CD14-positive monocyte (primary cell): ENCODE results near the gene SLC6A8. TPM values are rescaled to one million over a fixed set of nuclear protein-coding genes. Genes with fewer than 3 reads are reported as not detected.
A peak's percentile ranks its signal among the peaks of the same experiment; 100 is the strongest.
"Not testable (repeated sequence)": the region's sequence is repeated elsewhere in the genome, so short reads cannot be mapped to it uniquely, and the experiment has no call there.

Experiments
- DNase-seq, 3 donors: peaks; one replicate each; pipeline ENCODE4 v3.0.0-alpha.2; 2011 to 2022
- H2AFZ ChIP-seq: 2 replicates; pipeline ENCODE4 v1.6.0; 2012; ENCODE audit warnings: mild to moderate bottlenecking, low read depth, low read length, inconsistent platforms; ENCODE audit not compliant: insufficient read depth, poor library complexity, severe bottlenecking
- H3K27ac ChIP-seq, 2 donors: 1 replicate in 1 of 2; 2 replicates in 1 of 2; pipeline ENCODE4 v1.5.1; 2012 to 2013; ENCODE audit warnings: low read length in 2 of 2, control low read depth in 1 of 2, inconsistent platforms in 1 of 2, low read depth in 1 of 2, mild to moderate bottlenecking in 1 of 2
- H3K27me3 ChIP-seq, 2 donors: one replicate each; pipeline versions ENCODE4 v1.6.0 to v1.6.1; 2011 to 2013; ENCODE audit warnings: low read length in 2 of 2; ENCODE audit not compliant: control insufficient read depth in 2 of 2, insufficient read depth in 2 of 2
- H3K36me3 ChIP-seq, 2 donors: replicated peaks in 1 of 2; 1 replicate in 1 of 2; 2 replicates in 1 of 2; pipeline versions ENCODE4 v1.5.1 to v1.6.1; 2012 to 2013; ENCODE audit warnings: low read length in 2 of 2, control low read depth in 1 of 2, inconsistent platforms in 1 of 2, mild to moderate bottlenecking in 1 of 2; ENCODE audit not compliant: insufficient read depth in 2 of 2, control insufficient read depth in 1 of 2
- H3K4me1 ChIP-seq, 2 donors: 1 replicate in 1 of 2; 2 replicates in 1 of 2; pipeline versions ENCODE4 v1.5.1 to v1.6.1; 2012 to 2013; ENCODE audit warnings: low read length in 2 of 2, control low read depth in 1 of 2, inconsistent platforms in 1 of 2, mild to moderate bottlenecking in 1 of 2, moderate library complexity in 1 of 2; ENCODE audit not compliant: insufficient read depth in 2 of 2, control insufficient read depth in 1 of 2
- H3K4me2 ChIP-seq: replicated peaks from 2 replicates; pipeline ENCODE3; 2012; ENCODE audit warnings: low read length, moderate library complexity, mild to moderate bottlenecking; ENCODE audit not compliant: poor library complexity, severe bottlenecking; ENCODE audit errors: extremely low read depth
- H3K4me3 ChIP-seq, 3 experiments: fragments of 200-600 bp in 1 of 3; sonication (generic) in 1 of 3; replicated peaks in 1 of 3; 1 replicate in 2 of 3; 2 replicates in 1 of 3; pipeline ENCODE4 v1.5.1; 2011 to 2013; ENCODE audit warnings: low read length in 3 of 3, mild to moderate bottlenecking in 3 of 3, control low read depth in 2 of 3, low read depth in 2 of 3, inconsistent platforms in 1 of 3, moderate library complexity in 1 of 3
- H3K79me2 ChIP-seq: 2 replicates; pipeline ENCODE4 v1.6.0; 2012; ENCODE audit warnings: mild to moderate bottlenecking, control low read depth, inconsistent platforms, low read length, moderate library complexity; ENCODE audit not compliant: insufficient read depth
- H3K9ac ChIP-seq: 2 replicates; pipeline ENCODE4 v1.6.0; 2017; ENCODE audit warnings: low read length, mild to moderate bottlenecking; ENCODE audit not compliant: insufficient read depth, poor library complexity, severe bottlenecking
- H3K9me3 ChIP-seq, 2 donors: replicated peaks in 1 of 2; 1 replicate in 1 of 2; 2 replicates in 1 of 2; pipeline versions ENCODE4 v1.5.1 to v1.6.1; 2012 to 2013; ENCODE audit warnings: low read length in 2 of 2, control low read depth in 1 of 2; ENCODE audit not compliant: control insufficient read depth in 1 of 2, insufficient read depth in 1 of 2
- H4K20me1 ChIP-seq: 2 replicates; pipeline ENCODE4 v1.6.0; 2012; ENCODE audit warnings: mild to moderate bottlenecking, low read length, control low read depth, moderate library complexity; ENCODE audit not compliant: insufficient read depth
- H3K27ac Mint-ChIP-seq, 7 donors: one replicate each; pipeline ENCODE4 v1.8.0; 2020; ENCODE audit warnings: mild to moderate bottlenecking in 7 of 7, mixed read lengths in 7 of 7, moderate library complexity in 6 of 7, inconsistent platforms in 2 of 7
- H3K27me3 Mint-ChIP-seq, 3 donors: one replicate each; pipeline ENCODE4 v1.8.0; 2021 to 2022; ENCODE audit warnings: low read depth in 3 of 3, mild to moderate bottlenecking in 3 of 3, mixed read lengths in 3 of 3, moderate library complexity in 3 of 3, inconsistent platforms in 1 of 3
- H3K36me3 Mint-ChIP-seq, 2 donors: one replicate each; pipeline ENCODE4 v1.8.0; 2020; ENCODE audit warnings: mixed read lengths in 2 of 2, inconsistent platforms in 1 of 2, mild to moderate bottlenecking in 1 of 2
- H3K4me1 Mint-ChIP-seq: one replicate; pipeline ENCODE4 v1.8.0; 2020; ENCODE audit warnings: mild to moderate bottlenecking, mixed read lengths
- H3K4me3 Mint-ChIP-seq, 2 donors: one replicate each; pipeline ENCODE4 v1.8.0; 2020; ENCODE audit warnings: mild to moderate bottlenecking in 2 of 2, mixed read lengths in 2 of 2, moderate library complexity in 1 of 2
- H3K9me3 Mint-ChIP-seq, 7 donors: one replicate each; pipeline ENCODE4 v1.8.0; 2020 to 2022; ENCODE audit warnings: mixed read lengths in 7 of 7, mild to moderate bottlenecking in 6 of 7, moderate library complexity in 6 of 7, inconsistent platforms in 2 of 7
- WGBS: methylation state at CpG from one replicate; pipeline ENCODE4 v1.1.5; 2013; ENCODE audit warnings: missing lambda C conversion rate; ENCODE audit not compliant: insufficient coverage; 5-methylcytosine and 5-hydroxymethylcytosine counted together
- intact Hi-C, 2 donors: fragments of 100-400 bp; cut with micrococcal nuclease; formaldehyde crosslinking; loops; one replicate each; pipeline versions ENCODE4 v1.15.0 to v1.15.1; 2023
- polyA plus RNA-seq, 3 donors: library from polyadenylated mRNA; depleted of rRNA in 1 of 3; unstranded in 2 of 3; stranded (reverse) in 1 of 3; fragments of 300-500 nt in 2 of 3; fragments of >200 nt in 1 of 3; fragmentation: Illumina TruSeq in 2 of 3; gene quantifications; 1 replicate in 2 of 3; 2 replicates in 1 of 3; pipeline ENCODE4 v1.2.3, GENCODE V29; 2012 to 2021
- small RNA-seq: library from RNA; depleted of rRNA; stranded (forward); fragments of <200 nt; gene quantifications from one replicate; pipeline ENCODE3, GENCODE V24; 2012; ENCODE audit warnings: low read depth; ENCODE audit not compliant: insufficient read length
- TF ChIP-seq, protein P1 (sequence below): fragments of 200-600 bp; IDR thresholded peaks from one replicate; pipeline ENCODE4 v1.8.0; 2022; ENCODE audit warnings: antibody characterized with exemption, mild to moderate bottlenecking

SLC6A8 gene
- polyA plus RNA-seq, 3 donors, result 0.23 to 5.6 (median 0.85) TPM

- peaks cover 9 to 33% of the 10 kb centered on the region in 2 donors for H3K36me3 Mint-ChIP-seq
- H2AFZ ChIP-seq, result no peak overlapping the region
- H3K9ac ChIP-seq, result no peak overlapping the region
- peaks cover 0 to 11% (median 0%) of the 10 kb centered on the region in 7 donors for H3K9me3 Mint-ChIP-seq
- H3K4me2 ChIP-seq, result no peak overlapping the region
- peak overlapping the region in 1 of 2 donors; percentile 77 for H3K4me3 Mint-ChIP-seq
- H3K27me3 Mint-ChIP-seq, result peaks cover 0 to 33% (median 23%) of the 10 kb centered on the region in 3 donors
- peaks cover 11 to 13% of the 10 kb centered on the region in 2 donors for H3K36me3 ChIP-seq
- no peaks in the 10 kb centered on the region for H3K9me3 ChIP-seq
- H3K79me2 ChIP-seq, result no peaks in the 10 kb centered on the region
- peak in 1 of 3 donors; percentile 20 for DNase-seq
- no peaks in the 10 kb centered on the region for H4K20me1 ChIP-seq
- H3K4me3 ChIP-seq, result no peak overlapping the region
- H3K27ac Mint-ChIP-seq, result peak overlapping the region in 1 of 7 donors; percentile 51
- 28% methylated on average over 16 of the region's 38 CpGs for WGBS
- peaks cover 12% of the 10 kb centered on the region for H3K4me1 Mint-ChIP-seq
- TF ChIP-seq, protein P1, sequence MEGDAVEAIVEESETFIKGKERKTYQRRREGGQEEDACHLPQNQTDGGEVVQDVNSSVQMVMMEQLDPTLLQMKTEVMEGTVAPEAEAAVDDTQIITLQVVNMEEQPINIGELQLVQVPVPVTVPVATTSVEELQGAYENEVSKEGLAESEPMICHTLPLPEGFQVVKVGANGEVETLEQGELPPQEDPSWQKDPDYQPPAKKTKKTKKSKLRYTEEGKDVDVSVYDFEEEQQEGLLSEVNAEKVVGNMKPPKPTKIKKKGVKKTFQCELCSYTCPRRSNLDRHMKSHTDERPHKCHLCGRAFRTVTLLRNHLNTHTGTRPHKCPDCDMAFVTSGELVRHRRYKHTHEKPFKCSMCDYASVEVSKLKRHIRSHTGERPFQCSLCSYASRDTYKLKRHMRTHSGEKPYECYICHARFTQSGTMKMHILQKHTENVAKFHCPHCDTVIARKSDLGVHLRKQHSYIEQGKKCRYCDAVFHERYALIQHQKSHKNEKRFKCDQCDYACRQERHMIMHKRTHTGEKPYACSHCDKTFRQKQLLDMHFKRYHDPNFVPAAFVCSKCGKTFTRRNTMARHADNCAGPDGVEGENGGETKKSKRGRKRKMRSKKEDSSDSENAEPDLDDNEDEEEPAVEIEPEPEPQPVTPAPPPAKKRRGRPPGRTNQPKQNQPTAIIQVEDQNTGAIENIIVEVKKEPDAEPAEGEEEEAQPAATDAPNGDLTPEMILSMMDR, result no peak
- intact Hi-C loops, result no loop called here
- H3K4me1 ChIP-seq, result peaks cover 5 to 11% of the 10 kb centered on the region in 2 donors
- no peaks in the 10 kb centered on the region for H3K27me3 ChIP-seq
- H3K27ac ChIP-seq, result no peak overlapping the region
Observed at GRCh38 chrX:153744210-153745066, 56.7 kb downstream of the SLC6A8 start.

DNA sequence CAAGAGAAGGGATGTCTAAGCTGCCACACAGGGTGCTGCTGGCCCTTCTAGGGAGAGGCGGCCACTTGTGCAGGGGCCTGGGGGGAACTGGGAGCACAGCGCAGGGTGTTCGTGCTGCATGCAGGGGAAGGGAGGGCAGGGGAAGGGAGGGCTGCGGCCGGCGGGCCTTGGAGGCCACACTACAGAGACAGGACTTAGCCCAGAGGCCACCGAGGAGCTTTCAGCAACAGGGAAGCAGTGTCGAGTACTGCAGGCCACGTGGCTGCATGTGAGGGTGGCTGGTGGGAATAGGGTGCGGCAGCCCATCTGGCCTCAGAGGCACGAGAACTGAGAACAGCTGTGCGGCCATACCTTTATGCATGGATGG lies 57.3 kb downstream of the SLC6A8 start:
- H3K27me3 ChIP-seq, H3K9ac ChIP-seq, H3K4me3 ChIP-seq, H3K4me2 ChIP-seq, H3K79me2 ChIP-seq, H3K27ac ChIP-seq, DNase-seq, H2AFZ ChIP-seq, H4K20me1 ChIP-seq, H3K36me3 ChIP-seq, H3K9me3 ChIP-seq, H3K27ac Mint-ChIP-seq, intact Hi-C loops: not testable (repeated sequence)
- WGBS, result 13% methylated on average over 3 of the region's 12 CpGs
- Mint-ChIP-seq H3K27me3 (peaks cover 0 to 35% (median 24%) of the 10 kb centered on the region in 3 donors), H3K9me3 (peaks cover 0 to 11% (median 0%) of the 10 kb centered on the region in 7 donors), H3K36me3 (peaks cover 9 to 27% of the 10 kb centered on the region in 2 donors), H3K4me1 (peaks cover 12% of the 10 kb centered on the region), H3K4me3 (peak overlapping the region in 1 of 2 donors; percentile 77)
- peaks cover 5 to 11% of the 10 kb centered on the region in 2 donors for H3K4me1 ChIP-seq

Small RNA genes within 50 kb of the gene (small RNA-seq; reads per million reads assigned to genes)
- gene RN7SL687P, result not detected

Other genes starting within 250 kb of the SLC6A8 start
- 1 to 10 TPM in 1 of 3 donors, not detected in 2; 1.5 TPM for gene TREX2, start 241.9 kb upstream of the SLC6A8 start, polyA plus RNA-seq
- gene HAUS7, start 217.3 kb upstream of the SLC6A8 start, polyA plus RNA-seq, result 10 to 100 TPM; 23.8 to 37.5 (median 26.7) TPM
- not detected for gene BGN, start 192.9 kb upstream of the SLC6A8 start, polyA plus RNA-seq
- under 1 TPM in 1 of 3 donors, not detected in 2; 0.01 TPM for gene ATP2B3, start 170.3 kb upstream of the SLC6A8 start, polyA plus RNA-seq
- 10 to 100 TPM; 21.8 to 35.6 (median 29.3) TPM for gene CCNQ, start 88.8 kb upstream of the SLC6A8 start, polyA plus RNA-seq
- not detected for gene DUSP9, start 40.7 kb upstream of the SLC6A8 start, polyA plus RNA-seq
- gene PNCK, start 14.1 kb upstream of the SLC6A8 start, polyA plus RNA-seq, result not detected
- 100 to 1,000 TPM; 139 to 294 (median 288) TPM for gene BCAP31, start 36.5 kb downstream of the SLC6A8 start, polyA plus RNA-seq
- gene ABCD1, start 36.9 kb downstream of the SLC6A8 start, polyA plus RNA-seq, result 10 to 100 TPM in 1 of 3 donors, 1 to 10 TPM in 2; 5.6 to 22.5 (median 5.8) TPM
- gene PLXNB3, start 76.3 kb downstream of the SLC6A8 start, polyA plus RNA-seq, result not detected
- gene SRPK3, start 93.1 kb downstream of the SLC6A8 start, polyA plus RNA-seq, result under 1 TPM in 1 of 3 donors, not detected in 2; 0.01 TPM
- gene IDH3G, start 106.4 kb downstream of the SLC6A8 start, polyA plus RNA-seq, result 100 to 1,000 TPM; 115 to 201 (median 130) TPM
- gene SSR4, start 106.7 kb downstream of the SLC6A8 start, polyA plus RNA-seq, result 100 to 1,000 TPM; 201 to 419 (median 362) TPM
- under 1 TPM in 1 of 3 donors, not detected in 2; 0.11 TPM for gene PDZD4, start 142.6 kb downstream of the SLC6A8 start, polyA plus RNA-seq
- gene L1CAM, start 198.2 kb downstream of the SLC6A8 start, polyA plus RNA-seq, result under 1 TPM in 1 of 3 donors, not detected in 2; 0.55 TPM
- gene AVPR2, start 216.7 kb downstream of the SLC6A8 start, polyA plus RNA-seq, result under 1 TPM in 2 of 3 donors, not detected in 1; 0.14 to 0.27 TPM
- gene ARHGAP4, start 238.3 kb downstream of the SLC6A8 start, polyA plus RNA-seq, result 100 to 1,000 TPM in 1 of 3 donors, 10 to 100 TPM in 2; 51.5 to 508 (median 64.4) TPM
- 100 to 1,000 TPM in 1 of 3 donors, 10 to 100 TPM in 2; 46.7 to 109 (median 47.9) TPM for gene NAA10, start 247.1 kb downstream of the SLC6A8 start, polyA plus RNA-seq